ENCODE data around the gene IGFBPL1. TPM values are rescaled to one million over a fixed set of nuclear protein-coding genes. Genes with fewer than 3 reads are reported as not detected.
A peak's percentile ranks its signal among the peaks of the same experiment; 100 is the strongest.

The IGFBPL1 gene
- total RNA-seq, 1 experiment from 2014 or later = 13.7 TPM

- in situ Hi-C loops (cut with HindIII; ENCODE audit: low pct_unique_long_range_greater_than_20kb, low sequenced_read_pairs) (no loop called here), intact Hi-C loops (cut with micrococcal nuclease; ENCODE audit: unreplicated experiment) (loop anchor here (10.0 kb wide), 1 partner anchor 500 kb away; no protein-coding TSS in a partner anchor)
- CTCF ChIA-PET = no interaction called here
- POLR2A ChIA-PET = no interaction called here
- BruUV-seq (replicated peaks) = no TSS peak
- ATAC-seq = no peak
- Histone ChIP-seq H3K27ac (ENCODE audit: low read length) (no peak overlapping the region), H3K27me3 (ENCODE audit: control insufficient read depth, insufficient read depth, low read length) (no peaks in the 10 kb centered on the region), H3K4me1 (ENCODE audit: control insufficient read depth, insufficient read depth, low read length) (no peaks in the 10 kb centered on the region; the same call in 1 of the 2 replicates), H3K36me3 (ENCODE audit: control insufficient read depth, insufficient read depth, low read length) (no peaks in the 10 kb centered on the region; the same call in 1 of the 2 replicates), H3K4me3 (ENCODE audit: low read depth in 2 of 2, low read length in 2 of 2) (no peak overlapping the region), H3K9me3 (ENCODE audit: control insufficient read depth, insufficient read depth, low read depth, low read length) (no peaks in the 10 kb centered on the region)
- TF ChIP-seq POLR2AphosphoS5 (IDR thresholded peaks at IDR 0.05; ENCODE audit: low read depth, low read length) (no peak), SIN3A (IDR thresholded peaks at IDR 0.05; ENCODE audit: borderline replicate concordance, insufficient read depth, low read depth, low read length) (no peak), REST (IDR thresholded peaks at IDR 0.05; ENCODE audit: insufficient read depth in 1 of 2, low read depth in 2 of 2, low read length in 1 of 2) (no peak), CTCF (IDR thresholded peaks at IDR 0.05) (no peak), TCF7L2 (IDR thresholded peaks at IDR 0.05; ENCODE audit: low read depth, low read length) (no peak)
- no peak for DNase-seq (ENCODE audit: low read depth, low spot score)
Measured at GRCh38 chr9:38394416-38394815, 29.8 kb downstream of the IGFBPL1 start.

GRCh38 chr9:38393128-38393796 is 31.0 kb downstream of the IGFBPL1 start:
- peak overlapping the region; percentile 80 to 82 for H3K4me3 ChIP-seq (ENCODE audit: low read depth in 2 of 2, low read length in 2 of 2)
- no peaks in the 10 kb centered on the region; the same call in 1 of the 2 replicates for H3K4me1 ChIP-seq (ENCODE audit: control insufficient read depth, insufficient read depth, low read length)
- no peaks in the 10 kb centered on the region for H3K27me3 ChIP-seq (ENCODE audit: control insufficient read depth, insufficient read depth, low read length)
- CTCF ChIA-PET = interaction anchor here (0.6 kb wide), 1 partner anchor 216 kb away, joined by 14 read pairs; no protein-coding TSS in a partner anchor
- intact Hi-C loops (cut with micrococcal nuclease; ENCODE audit: unreplicated experiment) (loop anchor here (10.0 kb wide), 1 partner anchor 498 kb away; no protein-coding TSS in a partner anchor), in situ Hi-C loops (cut with HindIII; ENCODE audit: low pct_unique_long_range_greater_than_20kb, low sequenced_read_pairs) (no loop called here)
- peak overlapping the region; percentile 83 for H3K27ac ChIP-seq (ENCODE audit: low read length)
- H3K9me3 ChIP-seq (ENCODE audit: control insufficient read depth, insufficient read depth, low read depth, low read length) = no peaks in the 10 kb centered on the region
- BruUV-seq (replicated peaks) = no TSS peak
- POLR2A ChIA-PET = no interaction called here
- no peaks in the 10 kb centered on the region; the same call in 1 of the 2 replicates for H3K36me3 ChIP-seq (ENCODE audit: control insufficient read depth, insufficient read depth, low read length)
- ATAC-seq (no peak), DNase-seq (ENCODE audit: low read depth, low spot score) (no peak)
- no peak for TF ChIP-seq CTCF (IDR thresholded peaks at IDR 0.05)
- no peak for TF ChIP-seq REST (IDR thresholded peaks at IDR 0.05; ENCODE audit: insufficient read depth in 1 of 2, low read depth in 2 of 2, low read length in 1 of 2)
- TF ChIP-seq TCF7L2 (IDR thresholded peaks at IDR 0.05; ENCODE audit: low read depth, low read length) = no peak
- no peak for TF ChIP-seq POLR2AphosphoS5 (IDR thresholded peaks at IDR 0.05; ENCODE audit: low read depth, low read length)
- TF ChIP-seq SIN3A (IDR thresholded peaks at IDR 0.05; ENCODE audit: borderline replicate concordance, insufficient read depth, low read depth, low read length) = no peak; the same call in 1 of the 2 replicates

All from Panc1 (cell line).